LNCaP clone FGC (cell line): ENCODE measurements around the gene ACADS.
A peak's percentile ranks its signal among the peaks of the same experiment; 100 is the strongest.

ENCODE experiments used
- DNase-seq: peaks from one replicate; pipeline ENCODE4 v3.0.0-alpha.2; 2011; ENCODE audit warnings: low read depth
- H3K4me3 ChIP-seq: 2 replicates; pipeline ENCODE4 v1.5.1; 2011; ENCODE audit warnings: mild to moderate bottlenecking, low read depth, low read length, control low read depth
- CTCF ChIP-seq: IDR thresholded peaks from 2 replicates; pipeline ENCODE4 v1.5.1; 2012; ENCODE audit warnings: mild to moderate bottlenecking; ENCODE audit not compliant: control insufficient read depth, insufficient read depth; ENCODE audit errors: extremely low read depth

Gene ACADS

GRCh38 chr12:120686151-120686689 lies 39.4 kb upstream of the ACADS start:
- DNase-seq, result peak; percentile 94
- peak overlapping the region; percentile 94 for H3K4me3 ChIP-seq
- no peak for TF ChIP-seq CTCF

- TF ChIP-seq CTCF, result 0 out of 2 replicates have a peak, but pooled peaks have one; percentile 13
- peak within 1 kb of the TSS; percentile 94 for H3K4me3 ChIP-seq
- DNase-seq, result peak; percentile 93
Measured at GRCh38 chr12:120686690-120687577, 38.7 kb upstream of the ACADS start, which contains the start of gene MLEC. TSS of gene MLEC (plus strand) at chr12:120687149. CDS start at chr12:120687297, 148 bp downstream.

GRCh38 chr12:120687578-120688289 lies 37.9 kb upstream of the ACADS start:
- no peak for TF ChIP-seq CTCF
- H3K4me3 ChIP-seq, result peak overlapping the region; percentile 94
- no peak for DNase-seq

GRCh38 chr12:120688527-120689071 lies 37.0 kb upstream of the ACADS start:
- TF ChIP-seq CTCF, result no peak
- DNase-seq, result no peak
- H3K4me3 ChIP-seq, result peak overlapping the region; percentile 94

- H3K4me3 ChIP-seq, result peak overlapping the region; percentile 94
- no peak for TF ChIP-seq CTCF
- DNase-seq, result no peak
Measured at GRCh38 chr12:120689397-120690082, 36.1 kb upstream of the ACADS start.

- no peak overlapping the region for H3K4me3 ChIP-seq
- TF ChIP-seq CTCF, result no peak
Measured at GRCh38 chr12:120690083-120690450, 35.6 kb upstream of the ACADS start.

More at GRCh38 chr12:120690083-120690450, 35.6 kb upstream of the ACADS start:
- no peak for DNase-seq
